ENCODE data around the gene ADAMTS19.

ADAMTS19 gene

DNA sequence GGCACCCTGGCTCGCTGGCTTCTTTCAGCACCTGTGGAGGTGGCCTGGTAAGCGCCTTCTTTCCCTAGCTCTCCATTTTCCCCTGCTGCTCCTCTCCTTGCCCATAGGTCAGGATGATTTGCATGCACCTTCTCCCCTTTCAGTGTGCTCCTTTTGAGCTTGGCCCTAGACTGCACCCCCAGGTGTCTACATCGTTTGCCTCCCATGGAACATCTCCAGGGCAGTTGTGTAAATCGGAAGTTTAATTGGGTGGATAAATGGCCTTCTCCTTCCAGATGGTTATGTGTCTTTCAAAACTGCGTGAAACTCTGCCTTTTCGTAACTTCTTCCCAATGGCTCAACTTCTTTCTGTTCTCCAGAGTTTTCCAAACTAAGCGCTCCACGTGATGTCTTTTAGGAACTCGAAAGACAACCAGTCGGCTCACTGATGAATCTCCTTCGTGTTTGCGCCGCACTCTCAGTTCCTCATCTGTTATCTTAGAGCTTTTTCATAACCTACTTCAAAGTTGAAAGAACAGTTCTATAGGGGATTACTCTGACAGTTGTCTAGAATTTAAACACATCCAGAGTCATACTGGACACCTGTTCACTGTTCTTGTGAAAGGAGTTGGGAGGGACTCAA is 1.7 kb downstream of the ADAMTS19 start:
- no peaks in the 10 kb centered on the region for H3F3A ChIP-seq (ENCODE audit: control insufficient read depth, insufficient read depth)
- no peak overlapping the region for H3K4me2 ChIP-seq (ENCODE audit: low read length)
- no peaks in the 10 kb centered on the region for H3K9me2 ChIP-seq (replicated peaks; ENCODE audit: control insufficient read depth, low read length)
- no peak overlapping the region for H3K27ac ChIP-seq (ENCODE audit: low read depth, low read length)
- peaks cover 8% of the 10 kb centered on the region; the same call in 1 of the 2 replicates for H3K9me3 ChIP-seq (ENCODE audit: control insufficient read depth, insufficient read depth, low read length)
- no peaks in the 10 kb centered on the region for H3K27me3 ChIP-seq (ENCODE audit: control insufficient read depth, low read length)
- H3K4me3 ChIP-seq (ENCODE audit: low read length) = no peak overlapping the region
- no peaks in the 10 kb centered on the region for H3K4me1 ChIP-seq (ENCODE audit: control insufficient read depth, low read length)
- no peaks in the 10 kb centered on the region for H3K79me2 ChIP-seq (ENCODE audit: control insufficient read depth, low read length)
- H3K36me3 ChIP-seq (ENCODE audit: control insufficient read depth, low read length) = no peaks in the 10 kb centered on the region
- no peaks in the 10 kb centered on the region for H4K20me1 ChIP-seq (ENCODE audit: control insufficient read depth, insufficient read depth, low read depth, low read length)
- TF ChIP-seq, protein P1, sequence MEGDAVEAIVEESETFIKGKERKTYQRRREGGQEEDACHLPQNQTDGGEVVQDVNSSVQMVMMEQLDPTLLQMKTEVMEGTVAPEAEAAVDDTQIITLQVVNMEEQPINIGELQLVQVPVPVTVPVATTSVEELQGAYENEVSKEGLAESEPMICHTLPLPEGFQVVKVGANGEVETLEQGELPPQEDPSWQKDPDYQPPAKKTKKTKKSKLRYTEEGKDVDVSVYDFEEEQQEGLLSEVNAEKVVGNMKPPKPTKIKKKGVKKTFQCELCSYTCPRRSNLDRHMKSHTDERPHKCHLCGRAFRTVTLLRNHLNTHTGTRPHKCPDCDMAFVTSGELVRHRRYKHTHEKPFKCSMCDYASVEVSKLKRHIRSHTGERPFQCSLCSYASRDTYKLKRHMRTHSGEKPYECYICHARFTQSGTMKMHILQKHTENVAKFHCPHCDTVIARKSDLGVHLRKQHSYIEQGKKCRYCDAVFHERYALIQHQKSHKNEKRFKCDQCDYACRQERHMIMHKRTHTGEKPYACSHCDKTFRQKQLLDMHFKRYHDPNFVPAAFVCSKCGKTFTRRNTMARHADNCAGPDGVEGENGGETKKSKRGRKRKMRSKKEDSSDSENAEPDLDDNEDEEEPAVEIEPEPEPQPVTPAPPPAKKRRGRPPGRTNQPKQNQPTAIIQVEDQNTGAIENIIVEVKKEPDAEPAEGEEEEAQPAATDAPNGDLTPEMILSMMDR (IDR thresholded peaks at IDR 0.05; ENCODE audit: low read depth, low read length, poor library complexity, severe bottlenecking) = no peak
- no peak for TF ChIP-seq EZH2phosphoT487 (IDR thresholded peaks at IDR 0.05; ENCODE audit: borderline replicate concordance, low read length)

DNA sequence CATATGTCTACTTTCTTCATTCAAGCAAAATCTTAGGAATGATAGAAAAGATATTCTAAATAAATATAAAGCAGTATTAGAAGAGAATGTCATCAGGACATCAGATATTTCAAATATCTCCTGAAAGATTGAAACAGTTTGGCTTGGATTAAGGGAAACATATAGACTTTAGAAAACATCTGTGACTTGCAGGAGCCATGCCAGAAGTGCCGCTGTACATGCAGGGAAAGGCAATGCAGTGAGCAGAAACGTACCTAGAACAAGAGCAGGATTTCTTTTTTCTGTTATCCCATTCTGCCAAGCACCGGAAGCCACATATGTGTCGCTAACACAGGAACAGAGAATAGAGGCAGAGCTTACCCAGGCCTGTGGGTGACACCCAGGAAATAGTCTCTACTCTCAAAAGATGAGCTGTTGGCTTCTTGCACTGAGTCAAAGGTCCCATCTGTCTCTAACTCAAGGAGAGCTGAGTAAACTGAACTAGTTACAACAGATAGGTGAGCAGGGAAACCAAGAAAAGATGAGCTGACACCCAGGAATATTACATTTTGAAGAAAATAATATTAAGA is 5.8 kb downstream of the ADAMTS19 start:
- Histone ChIP-seq H3K4me1 (ENCODE audit: control insufficient read depth, low read length) (no peaks in the 10 kb centered on the region), H3K4me2 (ENCODE audit: low read length) (no peak overlapping the region), H4K20me1 (ENCODE audit: control insufficient read depth, insufficient read depth, low read depth, low read length) (no peaks in the 10 kb centered on the region), H3K27ac (ENCODE audit: low read depth, low read length) (no peak overlapping the region), H3K4me3 (ENCODE audit: low read length) (no peak overlapping the region), H3K79me2 (ENCODE audit: control insufficient read depth, low read length) (no peaks in the 10 kb centered on the region), H3K27me3 (ENCODE audit: control insufficient read depth, low read length) (no peaks in the 10 kb centered on the region), H3F3A (ENCODE audit: control insufficient read depth, insufficient read depth) (no peaks in the 10 kb centered on the region), H3K9me2 (replicated peaks; ENCODE audit: control insufficient read depth, low read length) (no peaks in the 10 kb centered on the region), H3K36me3 (ENCODE audit: control insufficient read depth, low read length) (no peaks in the 10 kb centered on the region), H3K9me3 (ENCODE audit: control insufficient read depth, insufficient read depth, low read length) (peaks cover 3% of the 10 kb centered on the region; the same call in 1 of the 2 replicates)
- TF ChIP-seq, protein P1 (IDR thresholded peaks at IDR 0.05; ENCODE audit: low read depth, low read length, poor library complexity, severe bottlenecking) = no peak
- no peak for TF ChIP-seq EZH2phosphoT487 (IDR thresholded peaks at IDR 0.05; ENCODE audit: borderline replicate concordance, low read length)

DNA sequence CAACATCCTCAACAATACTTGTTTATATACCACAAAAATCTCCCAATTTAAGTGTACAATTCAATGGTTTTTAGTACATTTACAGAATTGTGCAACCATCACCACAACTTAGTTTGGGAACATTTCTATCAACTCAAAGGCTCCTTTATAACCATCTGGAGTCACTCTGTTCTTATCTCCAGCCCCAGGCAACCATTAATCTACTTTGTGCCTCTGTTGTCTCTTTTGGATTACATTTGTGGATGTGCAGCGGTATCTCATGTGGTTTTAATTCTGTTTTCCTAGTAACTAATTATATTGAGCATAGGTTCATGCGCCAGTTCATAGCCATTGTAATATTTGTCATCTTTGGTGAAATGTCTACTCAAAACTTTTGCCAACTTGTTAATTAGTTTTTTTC is 14.4 kb downstream of the ADAMTS19 start:
- Histone ChIP-seq H3K79me2 (ENCODE audit: control insufficient read depth, low read length) (no peaks in the 10 kb centered on the region), H3K27me3 (ENCODE audit: control insufficient read depth, low read length) (no peaks in the 10 kb centered on the region), H3K9me3 (ENCODE audit: control insufficient read depth, insufficient read depth, low read length) (no peaks in the 10 kb centered on the region), H3K4me2 (ENCODE audit: low read length) (no peak overlapping the region), H3K4me1 (ENCODE audit: control insufficient read depth, low read length) (no peaks in the 10 kb centered on the region), H4K20me1 (ENCODE audit: control insufficient read depth, insufficient read depth, low read depth, low read length) (no peaks in the 10 kb centered on the region), H3K4me3 (ENCODE audit: low read length) (no peak overlapping the region), H3K36me3 (ENCODE audit: control insufficient read depth, low read length) (no peaks in the 10 kb centered on the region), H3F3A (ENCODE audit: control insufficient read depth, insufficient read depth) (no peaks in the 10 kb centered on the region), H3K9me2 (replicated peaks; ENCODE audit: control insufficient read depth, low read length) (no peaks in the 10 kb centered on the region), H3K27ac (ENCODE audit: low read depth, low read length) (no peak overlapping the region)
- TF ChIP-seq EZH2phosphoT487 (IDR thresholded peaks at IDR 0.05; ENCODE audit: borderline replicate concordance, low read length) = no peak
- TF ChIP-seq, protein P1 (IDR thresholded peaks at IDR 0.05; ENCODE audit: low read depth, low read length, poor library complexity, severe bottlenecking) = no peak
